HG03342 (cell line): ENCODE measurements around the gene RFX5.
"Not testable (repeated sequence)": the region's sequence is repeated elsewhere in the genome, so short reads cannot be mapped to it uniquely, and the experiment has no call there.

ENCODE experiments used
- ATAC-seq: cut with Tn5 transposase; IDR thresholded peaks from one replicate; pipeline ENCODE4 v1.9.1; 2021; ENCODE audit warnings: mild to moderate bottlenecking, moderate library complexity; ENCODE audit not compliant: unreplicated experiment

Gene RFX5

DNA sequence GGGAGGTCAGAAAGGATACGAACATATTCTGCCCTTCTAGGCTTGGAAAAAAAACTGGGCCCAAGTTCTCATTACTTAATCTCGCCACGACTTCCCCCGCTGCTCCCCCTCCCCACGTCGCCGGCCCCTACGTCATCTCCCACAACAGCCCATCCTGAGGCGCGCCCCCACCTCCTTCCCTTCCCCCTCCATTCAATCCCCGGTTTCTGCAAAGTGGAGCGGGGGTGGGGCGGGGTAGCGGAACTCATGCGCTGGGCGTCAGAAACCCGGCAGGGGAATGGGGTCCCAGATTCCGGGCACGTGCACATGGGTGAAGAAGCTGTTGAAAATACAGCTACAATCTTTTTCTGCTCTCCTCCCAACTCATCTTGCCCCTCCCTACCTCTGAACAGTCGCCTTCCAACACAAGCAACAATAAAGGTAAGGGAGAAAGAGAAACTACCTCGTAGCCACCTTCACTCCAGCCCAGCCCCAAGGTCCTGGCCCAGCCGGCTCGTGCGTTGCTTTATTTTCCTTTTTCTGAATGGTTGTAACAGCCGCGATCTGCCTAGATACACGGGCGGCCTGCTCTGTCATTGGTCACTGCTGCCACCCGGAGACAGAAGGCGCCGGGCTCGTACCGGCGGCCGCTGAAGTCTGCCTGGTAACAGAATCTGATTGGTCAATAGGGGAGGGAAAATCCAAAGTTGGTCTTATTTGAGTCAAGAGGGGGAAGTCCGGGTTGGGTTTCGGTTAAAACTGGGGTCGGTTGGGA, at the start of gene RFX5:
TSS of gene RFX5 (minus strand) at position 484 of the 754 bp plus-strand sequence. CDS start 932 bp downstream, outside the sequence.
- ATAC-seq = peak; percentile 90

DNA sequence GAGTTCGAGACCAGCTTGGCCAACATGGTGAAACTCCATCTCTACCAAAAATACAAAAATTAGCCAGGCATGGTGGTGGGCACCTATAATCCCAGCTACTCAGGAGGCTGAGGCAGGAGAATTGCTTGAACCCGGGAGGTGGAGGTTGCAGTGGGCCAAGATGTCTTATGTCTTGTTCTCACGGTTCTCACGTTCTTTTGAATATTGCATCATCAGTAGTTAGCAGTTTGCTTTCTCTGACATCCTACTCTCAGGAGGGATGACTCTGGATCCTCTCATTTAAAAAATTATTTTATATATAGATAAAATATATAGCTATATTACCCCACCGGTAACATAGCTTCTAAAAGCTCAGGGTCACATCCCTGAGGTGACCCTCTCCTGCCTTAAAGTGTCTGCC, 49.2 kb upstream of the RFX5 start:
- ATAC-seq = not testable (repeated sequence)

DNA sequence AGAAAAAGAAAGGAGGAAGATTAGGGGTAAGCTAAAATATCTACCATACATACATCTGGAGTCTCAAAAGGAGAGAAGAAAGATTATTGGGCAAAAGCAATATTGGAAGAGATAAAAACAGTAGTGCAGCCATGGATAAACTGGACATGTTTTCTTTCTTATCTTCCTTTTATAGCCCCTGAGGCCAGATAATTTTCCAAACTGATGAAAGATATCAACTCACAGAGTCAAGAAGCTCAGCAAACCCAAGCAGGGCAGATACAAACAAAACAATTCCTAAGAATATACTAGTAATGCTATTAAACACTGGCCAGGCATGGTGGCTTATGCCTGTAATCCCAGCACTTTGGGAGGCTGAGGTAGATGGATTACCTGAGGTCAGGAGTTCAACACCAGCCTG, 46.5 kb upstream of the RFX5 start:
- ATAC-seq = no peak

DNA sequence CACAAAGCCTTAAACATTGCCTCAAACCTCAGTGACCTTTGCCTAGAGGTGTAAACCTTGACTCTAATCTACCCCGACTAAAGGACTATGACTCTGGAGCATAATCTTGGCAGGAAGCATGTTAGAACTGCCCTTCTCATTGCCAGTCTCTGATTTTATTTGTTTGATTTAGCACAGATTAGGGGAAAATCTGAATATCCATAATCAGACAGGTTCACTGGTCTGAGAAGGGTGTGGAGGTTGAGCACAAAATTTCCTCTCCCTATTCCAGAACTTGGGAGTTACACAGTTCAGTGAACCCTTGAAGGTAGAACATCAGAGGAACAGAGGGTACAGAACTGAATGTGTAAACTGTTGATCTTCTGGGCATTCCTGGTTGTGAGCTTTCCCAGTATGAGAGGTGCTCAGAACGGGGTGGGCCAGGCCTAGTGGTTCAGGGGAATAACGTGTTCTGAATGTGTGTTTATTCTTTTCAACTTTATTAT, 44.1 kb upstream of the RFX5 start:
- ATAC-seq = no peak

DNA sequence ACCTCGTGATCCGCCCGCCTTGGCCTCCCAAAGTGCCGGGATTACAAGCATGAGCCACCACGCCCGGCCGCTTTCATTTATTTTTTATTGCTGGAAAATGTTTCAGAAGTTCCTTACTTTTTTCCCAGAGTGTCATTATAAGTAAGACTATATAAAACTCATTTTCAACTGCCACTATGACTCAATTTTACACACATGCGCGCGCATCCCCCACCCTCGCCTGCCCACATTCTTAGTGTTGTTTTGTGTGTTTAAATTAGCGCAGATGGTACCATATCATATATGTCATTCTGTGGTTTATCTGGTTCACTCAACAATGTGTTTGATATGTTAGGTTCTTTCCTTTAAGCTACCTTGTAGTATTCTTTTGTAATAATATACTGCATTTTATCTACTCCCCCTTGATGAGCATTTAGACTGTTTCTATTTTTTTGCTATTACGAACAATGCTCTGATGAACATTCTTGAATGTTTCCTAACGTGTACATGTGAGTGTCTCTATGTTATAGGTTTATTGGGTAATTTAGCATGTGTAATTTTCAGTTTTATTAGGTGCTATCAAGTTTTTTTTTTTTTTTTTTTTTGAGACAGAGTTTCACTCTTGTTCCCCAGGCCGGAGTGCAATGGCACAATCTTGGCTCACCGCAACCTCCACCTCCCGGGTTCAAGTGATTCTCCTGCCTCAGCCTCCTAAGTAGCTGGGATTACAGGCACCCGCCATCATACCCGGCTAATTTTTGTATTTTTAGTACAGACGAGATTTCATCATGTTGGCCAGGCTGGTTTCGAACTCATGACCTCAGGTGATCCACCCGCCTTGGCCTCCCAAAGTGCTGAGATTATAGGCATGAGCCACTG, 43.4 kb upstream of the RFX5 start:
- not testable (repeated sequence) for ATAC-seq

DNA sequence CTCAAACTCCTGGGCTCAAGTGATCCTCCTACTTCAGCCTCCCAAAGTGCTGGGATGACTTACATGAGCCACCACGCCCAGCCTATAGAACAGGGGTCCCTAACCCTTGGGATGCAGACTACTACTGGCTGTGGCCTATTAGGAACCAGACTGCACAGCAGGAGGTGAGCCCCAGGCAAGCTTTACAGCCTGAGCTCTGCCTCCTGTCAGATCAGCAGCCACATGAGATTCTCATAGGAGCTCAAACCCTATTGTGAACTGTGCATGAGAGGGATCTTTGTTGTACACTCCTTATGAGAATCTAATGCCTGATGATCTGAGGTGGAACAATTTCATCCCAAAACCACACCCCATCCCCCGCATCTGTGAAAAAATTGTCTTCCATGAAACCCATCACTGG, 39.0 kb upstream of the RFX5 start:
- no peak for ATAC-seq

DNA sequence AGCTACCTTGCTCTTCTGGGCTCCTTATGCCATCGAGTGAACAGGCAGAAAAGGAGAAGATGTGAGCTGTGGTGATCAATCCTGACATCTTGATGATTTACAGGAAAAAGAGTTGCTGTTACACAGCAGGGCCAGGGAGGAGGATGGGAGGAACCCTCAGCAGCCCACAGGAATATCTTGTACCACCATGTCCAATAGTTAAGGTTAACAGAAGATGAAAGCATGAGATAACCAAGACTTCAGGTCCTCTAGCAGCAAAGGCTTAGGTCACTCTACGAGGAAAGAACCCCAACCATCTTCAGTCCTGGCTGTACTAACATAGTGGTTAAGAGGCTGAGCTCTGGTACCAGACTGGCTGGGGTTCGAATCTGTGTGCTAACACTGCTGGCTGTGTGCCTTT, 37.5 kb upstream of the RFX5 start:
- no peak for ATAC-seq

DNA sequence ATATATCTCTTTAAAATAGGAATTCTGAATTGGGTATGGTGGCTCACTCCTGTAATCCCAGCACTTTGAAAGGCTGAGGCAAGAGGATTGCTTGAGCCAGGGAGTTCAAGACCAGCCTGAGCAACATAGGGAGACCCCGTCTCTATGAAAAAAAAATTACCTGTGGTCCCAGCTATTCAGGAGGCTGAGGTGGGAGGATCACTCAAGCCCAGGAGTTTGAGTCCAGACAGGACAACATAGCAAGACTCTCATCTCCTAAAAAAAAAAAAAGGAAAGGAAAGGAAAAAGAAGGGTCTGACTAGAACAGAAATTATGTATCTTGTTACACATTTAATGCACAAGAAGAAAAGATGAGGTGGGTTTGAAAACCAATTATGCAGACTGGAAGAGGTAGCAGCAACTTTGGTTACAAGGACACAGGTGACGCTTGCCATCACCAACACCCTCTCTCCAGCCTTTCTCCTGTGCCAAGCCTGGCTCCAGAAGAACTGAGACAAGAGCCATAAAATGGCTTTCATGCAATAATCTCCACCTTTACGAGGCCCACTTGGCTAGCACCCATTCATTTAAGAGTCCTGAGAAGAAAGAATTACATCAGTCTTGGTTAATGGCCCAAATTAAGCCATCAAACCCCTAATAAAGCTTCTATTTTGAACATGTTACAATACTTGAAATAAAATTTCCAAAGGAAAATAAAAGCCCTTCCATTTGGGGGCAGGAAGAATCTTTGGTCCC, 30.3 kb upstream of the RFX5 start:
- no peak for ATAC-seq

DNA sequence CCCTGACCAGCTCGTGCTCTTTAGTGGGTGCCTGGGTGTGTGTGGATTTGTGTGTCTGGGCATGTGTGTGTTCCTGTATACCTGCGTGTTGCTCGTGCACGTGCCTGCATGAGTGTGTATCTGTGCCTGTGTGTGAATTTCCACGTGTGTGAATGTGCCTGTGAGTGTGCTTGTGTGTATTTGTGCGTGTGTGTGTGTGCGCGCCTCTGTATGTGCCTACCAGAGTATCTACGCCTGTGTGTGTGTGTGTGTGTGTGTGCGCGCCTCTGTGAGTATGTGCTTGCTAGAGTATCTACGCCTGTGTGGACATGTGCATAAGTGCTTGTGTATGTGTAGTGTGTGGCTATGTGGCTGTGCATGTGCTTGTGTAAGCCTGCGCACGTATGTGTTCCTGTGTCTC, 26.1 kb upstream of the RFX5 start:
- ATAC-seq = no peak

DNA sequence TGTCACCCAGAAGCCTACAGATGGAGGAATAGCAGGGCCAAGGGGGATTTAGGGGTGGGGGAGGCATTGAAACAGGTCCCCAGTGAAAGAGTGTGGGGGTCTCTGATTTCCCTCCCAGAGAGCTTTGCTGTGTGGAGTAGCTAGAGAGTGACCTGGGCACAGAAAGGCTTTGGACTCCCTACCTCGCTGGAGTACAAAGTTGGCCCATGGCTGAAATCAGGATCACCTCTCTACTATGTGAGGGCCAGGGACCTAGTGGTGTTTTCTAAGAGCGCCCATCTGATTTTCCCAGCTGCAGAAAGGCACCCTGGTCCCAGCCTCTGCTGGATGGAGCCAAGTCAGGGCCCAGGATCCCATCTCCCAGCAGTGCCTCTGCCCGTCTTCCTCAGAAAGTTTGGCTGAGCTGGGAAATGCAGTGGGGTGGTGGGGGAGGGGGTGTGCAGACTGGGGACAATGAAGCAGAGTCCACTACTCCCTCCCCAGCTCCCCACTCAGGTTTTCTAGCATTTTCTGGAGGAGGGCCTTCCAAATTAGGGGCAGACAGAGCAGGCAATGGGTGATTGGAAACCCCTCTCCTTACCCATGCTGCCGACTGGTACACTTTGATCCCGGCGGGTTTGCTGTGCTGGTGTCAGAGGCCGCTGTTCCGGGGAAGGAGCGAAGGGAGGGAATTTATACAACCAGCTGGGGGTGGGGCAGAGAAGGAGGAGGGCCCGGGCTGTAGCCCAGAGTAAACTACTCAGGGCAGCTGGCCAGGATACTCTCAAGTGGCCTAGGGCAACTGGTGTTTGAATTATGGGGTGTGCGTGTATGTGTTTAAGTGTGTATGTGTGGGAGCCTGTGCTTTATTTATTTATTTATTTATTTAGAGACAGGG, 25.2 kb upstream of the RFX5 start, which contains the start of gene SELENBP1:
TSS of gene SELENBP1 (minus strand) at position 648 of the 877 bp plus-strand sequence. CDS start at position 584, 64 bp downstream.
- no peak for ATAC-seq

DNA sequence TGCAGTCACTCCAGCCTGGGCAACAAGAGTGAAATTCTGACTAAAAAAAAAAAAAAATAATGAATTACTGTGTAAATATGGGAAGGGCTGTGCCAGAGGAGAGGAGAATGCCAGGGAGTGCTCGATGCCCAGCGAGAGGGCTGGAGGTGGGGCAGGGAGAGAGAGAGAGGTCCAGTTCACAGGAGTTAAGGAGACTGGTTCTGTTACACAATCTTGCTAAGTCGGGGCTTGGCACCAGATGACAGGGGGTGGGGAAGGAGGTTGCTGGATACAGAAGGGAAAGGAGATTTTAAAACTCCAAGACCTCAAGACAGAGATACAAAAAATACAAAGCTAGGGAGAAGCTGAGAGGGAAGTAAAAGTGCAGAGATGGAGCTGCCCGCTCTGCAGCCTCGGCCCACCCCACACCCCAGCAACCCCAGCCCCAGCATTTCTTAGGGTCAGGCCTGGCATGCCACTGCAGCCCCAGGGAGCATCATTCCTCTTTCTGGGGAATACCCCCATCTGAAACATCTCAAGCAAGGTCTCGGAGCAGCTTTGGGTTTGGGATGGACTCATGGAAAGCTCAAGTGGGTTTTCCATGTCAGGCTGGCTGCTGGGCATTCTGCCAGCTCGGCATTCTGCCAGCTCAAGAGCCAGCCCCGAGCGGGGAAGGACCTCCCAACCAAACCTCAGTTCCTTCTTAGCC, 24.5 kb upstream of the RFX5 start:
- no peak for ATAC-seq

DNA sequence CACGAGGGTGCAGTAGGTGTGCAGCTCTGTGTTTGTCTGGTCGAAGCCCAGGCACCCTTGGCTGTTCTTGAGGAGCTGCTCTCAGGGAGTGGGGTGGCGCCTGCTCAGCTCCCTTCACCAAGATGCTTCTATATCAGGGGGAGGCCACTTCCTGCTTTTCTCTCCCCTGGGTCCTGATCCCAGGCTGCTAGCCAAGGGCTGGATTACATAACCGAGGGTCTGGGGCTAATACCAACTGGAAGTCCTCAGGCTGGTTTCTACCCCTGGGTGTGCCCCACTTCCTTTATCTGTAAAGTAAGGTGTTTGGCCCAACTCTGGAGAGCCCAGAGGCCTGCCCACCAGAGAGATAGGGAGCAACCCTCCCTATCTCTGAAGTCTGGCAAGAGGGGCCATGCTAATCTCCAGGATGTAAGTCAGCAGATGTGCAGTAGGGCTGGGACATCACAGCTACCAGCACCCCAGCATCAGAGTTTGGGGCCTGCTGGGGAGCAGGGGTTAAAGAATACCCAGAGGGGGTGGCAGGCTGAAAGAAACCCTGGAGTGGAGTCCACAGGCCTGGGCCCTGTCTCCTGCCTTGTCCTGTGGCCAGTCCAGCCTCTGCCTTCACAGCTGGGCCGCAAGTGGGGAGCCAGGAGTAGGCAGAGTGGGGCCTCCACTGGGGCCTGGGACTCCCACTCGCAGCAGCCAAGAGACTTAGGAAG, 23.3 kb upstream of the RFX5 start:
- ATAC-seq = no peak

DNA sequence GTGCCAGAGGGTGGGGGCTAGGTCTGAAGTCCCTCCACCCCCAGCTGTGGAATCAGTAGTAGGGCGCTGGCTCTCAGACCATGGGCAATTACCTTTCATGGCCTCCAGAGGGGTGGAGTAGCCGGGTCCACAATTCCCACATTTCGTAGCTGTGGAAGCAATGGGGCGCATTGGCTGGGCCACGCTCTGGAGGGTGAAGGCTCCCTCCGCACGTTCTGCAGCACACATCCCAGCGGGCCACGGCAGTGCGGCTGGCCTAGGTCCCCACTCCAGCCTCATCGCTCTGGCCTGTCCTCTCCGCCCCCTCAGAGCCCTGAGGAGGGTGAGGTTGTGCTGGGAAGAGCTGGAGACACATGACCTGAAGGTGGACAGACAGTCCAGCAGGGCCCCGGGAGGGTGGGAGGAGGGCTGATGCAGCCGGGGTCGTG, 22.6 kb upstream of the RFX5 start:
- ATAC-seq = no peak

DNA sequence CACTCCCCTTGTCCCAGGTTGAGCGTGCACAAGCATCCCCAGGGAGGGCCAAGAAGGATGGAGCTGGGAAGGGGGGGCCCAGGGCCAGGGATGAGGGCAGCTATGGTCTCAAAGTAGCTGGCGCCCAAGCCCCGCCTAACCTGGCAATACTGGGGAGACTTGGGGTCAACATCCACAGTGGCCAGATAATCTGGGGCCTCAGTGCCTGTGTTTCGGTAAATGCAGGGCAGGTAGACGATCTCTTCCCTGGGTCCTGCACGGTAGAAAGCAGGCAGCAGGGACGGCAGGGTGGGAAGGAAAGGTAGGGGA, 22.2 kb upstream of the RFX5 start:
- no peak for ATAC-seq

DNA sequence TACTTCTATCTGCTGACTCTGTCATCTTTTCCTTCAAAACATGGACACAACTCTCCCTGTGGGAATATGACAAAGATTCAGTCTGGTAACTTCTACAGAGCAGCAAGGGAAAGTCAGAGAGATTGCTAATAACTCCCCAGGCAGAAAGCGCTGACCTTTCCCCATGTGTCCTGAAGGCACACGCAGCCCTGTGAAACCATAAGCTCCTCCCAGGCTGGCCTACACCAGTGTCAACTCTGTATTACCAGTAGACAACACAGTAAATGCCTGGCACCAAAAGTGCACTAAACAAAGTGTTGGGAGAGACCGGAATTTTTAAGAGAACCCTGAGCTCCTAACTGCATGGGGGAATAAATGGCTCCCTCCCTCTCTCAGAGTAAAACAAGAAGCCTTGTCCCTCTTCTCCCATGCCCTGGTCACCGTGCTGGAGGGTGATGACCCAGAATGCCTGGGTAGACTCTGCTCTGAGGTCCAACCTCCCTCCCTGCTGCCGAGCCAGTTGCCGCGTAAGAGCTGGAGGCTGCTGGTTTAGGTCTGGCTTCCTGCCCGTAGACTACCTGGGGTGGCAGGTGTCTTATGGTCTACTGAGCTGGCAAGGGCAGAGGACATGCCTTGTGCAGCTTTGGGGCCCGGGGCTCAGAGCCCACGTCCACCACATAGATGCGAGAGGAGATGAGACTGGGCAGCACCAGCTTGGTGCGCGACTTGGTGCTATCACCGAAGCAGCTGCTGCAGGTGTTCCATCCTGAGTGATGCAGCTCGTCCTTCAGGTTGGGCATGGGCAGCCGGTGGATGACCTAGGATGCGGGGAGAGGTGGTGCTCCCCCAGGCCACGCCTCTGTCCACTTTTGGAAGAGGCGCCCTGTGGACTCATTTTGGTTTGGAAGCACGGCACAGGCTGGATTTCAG, 21.6 kb upstream of the RFX5 start:
- no peak for ATAC-seq

DNA sequence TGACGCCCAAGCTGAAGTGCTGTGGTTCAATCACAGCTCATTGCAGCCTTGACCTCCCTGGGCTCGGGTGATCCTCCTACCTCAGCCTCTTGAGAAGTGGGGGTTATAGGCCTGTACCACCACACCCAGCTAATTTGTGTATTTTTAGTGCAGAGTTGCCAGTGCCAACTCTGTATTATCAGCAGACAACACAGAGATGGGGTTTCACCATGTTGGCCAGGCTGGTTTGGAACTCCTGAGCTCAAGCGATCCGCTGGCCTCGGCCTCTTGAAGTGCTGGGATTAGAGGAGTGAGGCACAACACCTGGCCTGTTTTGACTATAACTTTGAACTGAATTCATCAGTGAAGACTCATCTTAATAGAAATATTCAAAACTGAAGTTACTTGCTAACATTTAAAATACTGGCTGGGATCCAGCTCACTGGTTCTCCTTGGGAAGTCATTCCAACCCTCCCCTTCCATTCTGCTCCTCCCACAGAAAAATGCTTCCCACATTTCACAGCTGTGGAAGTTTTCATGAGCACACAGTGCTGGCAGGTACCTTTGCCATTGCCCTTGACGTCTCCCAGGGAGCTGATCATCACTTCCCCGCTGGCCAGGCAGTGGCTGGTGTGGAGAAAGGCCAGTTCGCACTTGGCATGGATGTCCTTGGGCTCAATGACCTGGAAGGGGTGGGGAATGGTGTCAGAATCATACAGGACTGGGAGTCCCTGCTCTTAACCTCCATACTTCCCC, 20.8 kb upstream of the RFX5 start:
- no peak for ATAC-seq

DNA sequence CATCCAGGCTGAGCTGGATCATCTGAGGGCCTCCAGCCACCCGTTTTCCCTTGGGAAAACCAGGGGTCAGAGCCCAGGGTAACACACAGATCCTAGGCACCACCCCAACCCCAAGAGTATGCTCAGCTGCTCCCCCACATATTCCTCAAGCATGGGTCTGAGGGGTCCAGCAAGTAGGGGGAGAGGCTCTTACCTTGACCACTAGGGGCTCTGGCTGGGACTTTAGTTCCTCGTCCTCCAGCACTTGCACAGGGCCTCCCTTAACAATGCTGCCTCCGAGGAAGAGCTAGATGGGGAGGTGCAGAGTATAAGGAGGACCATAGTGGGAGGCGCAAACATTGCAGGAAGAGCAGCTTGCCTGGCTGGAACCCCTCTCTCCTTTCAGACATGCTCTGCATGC, 17.9 kb upstream of the RFX5 start:
- no peak for ATAC-seq
